Measurements from ENCODE around the gene RPS21.

Gene RPS21

GRCh38 chr20:62386383-62387218 lies at the start of gene RPS21:
Gene RPS21, plus strand, starts transcription at chr20:62387103. Its CDS starts 236 bp downstream, at chr20:62387339.
- peak; percentile 88 for DNase-seq (ENCODE audit: low read depth)

- DNase-seq (ENCODE audit: low read depth): no peak
Observed at GRCh38 chr20:62337558-62338293, 49.2 kb upstream of the RPS21 start.

- no peak for DNase-seq (ENCODE audit: low read depth)
Observed at GRCh38 chr20:62338294-62338620, 48.6 kb upstream of the RPS21 start.

- no peak for DNase-seq (ENCODE audit: low read depth)
Observed at GRCh38 chr20:62339647-62340062, 47.2 kb upstream of the RPS21 start.

- DNase-seq (ENCODE audit: low read depth): no peak
Observed at GRCh38 chr20:62342910-62343309, 44.0 kb upstream of the RPS21 start.

- no peak for DNase-seq (ENCODE audit: low read depth)
Observed at GRCh38 chr20:62344092-62344491, 42.8 kb upstream of the RPS21 start.

GRCh38 chr20:62344782-62345181 lies 42.1 kb upstream of the RPS21 start:
- DNase-seq (ENCODE audit: low read depth): no peak

- DNase-seq (ENCODE audit: low read depth): no peak
Observed at GRCh38 chr20:62345681-62346370, 41.1 kb upstream of the RPS21 start.

GRCh38 chr20:62346398-62347150 lies 40.3 kb upstream of the RPS21 start:
- DNase-seq (ENCODE audit: low read depth): no peak

- no peak for DNase-seq (ENCODE audit: low read depth)
Observed at GRCh38 chr20:62347151-62347404, 39.8 kb upstream of the RPS21 start.

GRCh38 chr20:62347445-62347844 lies 39.5 kb upstream of the RPS21 start:
- no peak for DNase-seq (ENCODE audit: low read depth)

- DNase-seq (ENCODE audit: low read depth): no peak
Observed at GRCh38 chr20:62348604-62349003, 38.3 kb upstream of the RPS21 start.

- DNase-seq (ENCODE audit: low read depth): no peak
Observed at GRCh38 chr20:62349556-62350097, 37.3 kb upstream of the RPS21 start.

- DNase-seq (ENCODE audit: low read depth): no peak
Observed at GRCh38 chr20:62350098-62350628, 36.7 kb upstream of the RPS21 start.

GRCh38 chr20:62350629-62351422 lies 36.1 kb upstream of the RPS21 start:
- DNase-seq (ENCODE audit: low read depth): no peak

- DNase-seq (ENCODE audit: low read depth): no peak
Observed at GRCh38 chr20:62351469-62352401, 35.2 kb upstream of the RPS21 start.

- DNase-seq (ENCODE audit: low read depth): no peak
Observed at GRCh38 chr20:62352402-62353288, 34.3 kb upstream of the RPS21 start.

- DNase-seq (ENCODE audit: low read depth): no peak
Observed at GRCh38 chr20:62353289-62354030, 33.4 kb upstream of the RPS21 start.
